HG03060 (cell line): ENCODE data around the gene CLIC4.
"Not testable (repeated sequence)": the region's sequence is repeated elsewhere in the genome, so short reads cannot be mapped to it uniquely, and the experiment has no call there.

Experiments
- ATAC-seq: cut with Tn5 transposase; IDR thresholded peaks from one replicate; pipeline ENCODE4 v1.9.1; 2021; ENCODE audit warnings: low read depth, moderate number of reproducible peaks; ENCODE audit not compliant: unreplicated experiment

The CLIC4 gene

DNA sequence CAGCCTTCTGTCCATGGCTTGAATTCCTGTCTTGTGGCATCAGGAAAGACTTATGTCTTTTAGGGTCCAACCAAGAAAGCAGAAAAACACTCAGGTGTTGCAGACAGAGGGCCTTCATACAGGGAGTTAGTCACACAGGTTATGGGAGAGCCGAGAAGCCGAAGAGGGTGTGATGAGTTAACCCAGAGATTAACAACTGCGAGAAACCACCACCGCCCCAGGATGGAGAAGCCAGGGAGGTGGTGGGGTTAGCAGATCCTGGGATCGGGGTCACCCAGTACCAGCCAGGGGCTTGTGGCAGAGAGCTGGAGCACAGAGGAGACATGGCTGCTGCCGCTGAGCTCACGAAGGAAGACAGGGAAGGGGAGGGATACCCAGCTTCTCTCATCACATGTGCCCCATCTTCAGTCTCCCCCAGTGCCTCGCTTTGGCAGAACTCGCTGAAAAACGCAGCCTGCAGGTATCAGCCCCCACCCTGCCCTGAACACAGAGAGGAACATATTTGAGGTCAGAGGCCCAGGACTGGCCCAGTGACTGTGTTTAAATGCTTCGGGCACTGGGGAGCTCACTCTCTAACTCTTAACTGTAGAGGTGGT, 126.2 kb downstream of the CLIC4 start:
- no peak for ATAC-seq

DNA sequence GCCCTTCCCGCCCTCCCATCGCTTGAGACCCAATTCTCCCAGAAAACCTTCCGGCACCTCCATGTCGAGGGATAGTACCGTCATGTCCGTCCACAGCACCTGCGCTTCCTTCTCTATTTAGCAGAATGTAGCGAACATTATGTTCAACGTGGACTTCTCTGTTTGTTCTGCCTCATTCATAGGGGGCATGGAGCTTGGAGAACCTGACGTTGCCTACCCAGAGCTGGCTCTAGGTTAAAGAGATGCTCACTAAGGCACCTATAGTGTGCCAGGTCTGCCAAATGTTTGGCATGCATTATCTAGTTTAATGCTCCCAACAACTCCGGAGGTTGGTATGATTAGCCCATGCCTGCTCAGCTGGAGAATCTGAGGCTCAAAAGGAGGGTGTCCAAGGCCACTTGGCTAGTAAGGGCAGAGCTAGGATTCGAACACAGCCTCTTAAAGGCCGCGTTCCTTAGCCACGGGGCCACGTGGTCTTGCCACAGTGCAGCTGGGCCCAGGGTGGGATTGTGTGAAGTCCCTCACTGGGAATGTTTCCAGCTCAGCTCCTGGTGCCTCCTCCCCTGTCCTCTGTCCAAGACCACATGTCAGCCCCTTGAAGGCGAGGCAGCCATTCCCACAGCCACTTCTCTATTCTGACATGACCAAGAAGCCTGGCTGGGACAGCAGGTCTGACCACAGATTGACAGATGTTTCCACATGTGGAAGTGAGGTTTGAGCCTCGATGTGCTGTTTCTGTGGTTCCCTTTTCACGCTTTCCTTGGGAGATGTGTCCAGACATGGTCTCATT, 127.0 kb downstream of the CLIC4 start:
- ATAC-seq: no peak

DNA sequence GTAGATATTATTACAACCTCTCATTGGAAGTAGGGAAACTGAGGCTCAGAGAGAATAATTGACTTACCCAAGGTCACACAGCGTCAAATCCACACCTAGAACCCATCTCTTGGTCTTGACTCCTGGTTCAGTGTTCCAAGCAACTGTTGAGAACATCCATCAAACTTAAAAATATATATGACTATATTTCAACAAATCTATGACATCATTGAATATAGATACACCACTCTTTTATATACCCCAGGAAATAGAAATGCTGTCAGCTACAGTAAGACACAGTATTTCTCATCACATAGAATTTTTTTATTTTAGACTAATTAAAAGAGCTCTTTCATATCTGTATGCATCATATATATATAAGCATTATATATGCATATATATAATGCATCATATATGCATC, 127.9 kb downstream of the CLIC4 start:
- ATAC-seq: no peak

DNA sequence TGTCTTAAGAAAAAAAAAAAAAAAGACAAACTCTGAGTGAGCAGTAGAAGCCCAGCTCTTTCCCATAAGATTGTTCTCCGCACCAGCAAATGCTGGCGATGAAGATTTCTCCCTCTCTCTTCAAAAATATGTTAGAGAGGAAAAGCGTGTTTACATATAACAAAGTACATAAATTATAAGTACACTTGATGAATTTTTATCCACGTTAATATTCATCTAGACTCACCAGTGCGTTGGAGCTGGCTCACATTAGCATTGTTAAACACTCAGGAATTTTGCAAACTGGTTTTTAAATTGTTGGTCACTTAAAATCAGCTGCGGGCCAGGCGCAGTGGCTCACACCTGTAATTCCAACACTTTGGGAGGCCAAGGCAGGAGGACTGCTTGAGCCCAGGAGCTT, 128.8 kb downstream of the CLIC4 start:
- no peak for ATAC-seq

DNA sequence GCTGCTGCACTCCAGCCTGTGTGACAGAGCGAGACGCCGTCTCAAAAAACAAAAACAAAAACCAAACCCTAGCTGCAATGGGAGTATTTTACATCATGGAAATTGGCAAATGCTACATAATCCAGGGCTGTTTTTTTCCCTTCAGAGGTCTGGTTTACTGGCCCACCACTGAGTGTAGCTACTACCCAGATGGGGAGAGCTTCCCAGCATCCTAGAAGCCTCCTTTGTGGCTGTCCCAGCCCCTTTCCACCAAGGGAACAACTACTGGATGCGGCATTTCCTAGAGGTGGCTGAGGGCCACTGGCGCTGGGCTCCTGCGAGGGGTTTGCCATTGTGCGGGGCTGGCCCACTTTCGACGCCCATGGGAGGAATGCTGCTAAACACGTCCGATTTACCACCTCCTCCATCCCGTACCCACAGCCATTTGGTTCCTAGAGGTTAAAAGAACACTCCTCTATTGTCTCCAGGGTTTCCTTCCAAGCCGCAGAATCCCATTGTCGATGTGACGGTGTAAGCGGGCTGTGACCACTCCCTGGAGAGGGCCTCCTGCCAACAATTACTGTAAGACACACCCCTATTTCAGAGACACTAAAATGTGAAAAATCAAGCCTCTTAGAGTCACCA, 129.5 kb downstream of the CLIC4 start:
- ATAC-seq: no peak

DNA sequence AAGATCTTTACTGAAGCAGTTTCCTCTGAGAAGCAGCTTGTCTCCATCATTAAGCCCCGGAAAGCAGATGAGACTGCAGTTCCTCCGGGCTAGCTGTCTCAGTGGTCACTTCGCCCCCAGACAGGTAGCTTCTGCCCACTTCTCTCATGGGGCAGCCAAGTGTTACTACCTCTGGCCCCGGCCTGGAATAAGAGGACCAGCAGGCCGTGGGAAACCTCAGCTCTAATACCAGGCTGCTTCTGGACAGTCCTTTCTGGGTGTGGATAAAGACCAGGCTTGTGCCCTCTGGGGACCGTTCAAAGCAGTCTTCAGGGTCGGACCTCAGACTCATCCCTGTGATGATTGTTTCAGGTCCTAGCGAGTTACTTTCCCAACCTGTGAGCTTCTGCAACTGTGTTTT, 130.0 kb downstream of the CLIC4 start:
- ATAC-seq: no peak

DNA sequence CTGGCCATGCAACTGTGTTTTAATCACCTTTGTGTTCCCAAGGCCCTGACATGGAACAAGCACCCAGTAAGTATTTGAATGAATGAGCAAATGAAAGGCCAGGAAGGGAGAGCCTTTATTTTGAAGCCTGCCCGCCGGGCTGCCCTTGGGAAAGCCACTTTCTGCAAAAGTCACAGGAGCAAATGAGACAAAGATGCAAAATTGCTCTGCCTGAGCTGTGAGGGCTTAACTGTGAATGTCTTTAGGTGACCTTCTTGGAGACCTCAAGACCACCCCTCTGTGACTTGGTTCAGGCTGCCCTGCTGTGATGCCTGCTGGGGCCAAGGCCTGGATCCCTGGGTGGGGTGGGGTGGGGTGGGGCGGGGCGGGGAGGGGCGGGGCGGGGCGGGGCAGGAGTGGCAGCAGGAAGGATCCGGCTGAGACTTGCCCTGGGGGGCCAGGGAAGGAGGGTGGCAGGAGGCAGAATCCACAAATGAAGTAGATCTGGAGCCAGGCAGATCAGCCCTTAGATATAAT, 130.8 kb downstream of the CLIC4 start:
- ATAC-seq: no peak

DNA sequence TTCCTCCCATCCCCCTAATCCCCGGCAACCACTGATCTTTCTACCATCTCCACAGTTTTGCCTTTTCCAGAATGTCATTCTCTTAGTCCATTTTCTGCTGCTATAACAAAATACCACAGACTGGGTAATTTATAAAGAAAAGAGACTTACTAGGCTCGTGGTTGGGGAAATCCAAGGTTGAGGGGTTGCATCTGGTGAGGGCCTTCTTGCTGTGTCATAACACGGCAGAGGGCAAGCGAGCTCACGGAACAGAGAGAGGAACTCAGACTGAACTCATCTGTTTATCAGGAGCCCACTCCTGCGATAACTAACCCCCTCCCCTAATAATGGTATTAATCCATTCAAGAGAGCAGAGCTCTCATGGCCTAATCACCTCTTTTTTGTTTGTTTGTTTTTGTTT, 132.8 kb downstream of the CLIC4 start:
- no peak for ATAC-seq

DNA sequence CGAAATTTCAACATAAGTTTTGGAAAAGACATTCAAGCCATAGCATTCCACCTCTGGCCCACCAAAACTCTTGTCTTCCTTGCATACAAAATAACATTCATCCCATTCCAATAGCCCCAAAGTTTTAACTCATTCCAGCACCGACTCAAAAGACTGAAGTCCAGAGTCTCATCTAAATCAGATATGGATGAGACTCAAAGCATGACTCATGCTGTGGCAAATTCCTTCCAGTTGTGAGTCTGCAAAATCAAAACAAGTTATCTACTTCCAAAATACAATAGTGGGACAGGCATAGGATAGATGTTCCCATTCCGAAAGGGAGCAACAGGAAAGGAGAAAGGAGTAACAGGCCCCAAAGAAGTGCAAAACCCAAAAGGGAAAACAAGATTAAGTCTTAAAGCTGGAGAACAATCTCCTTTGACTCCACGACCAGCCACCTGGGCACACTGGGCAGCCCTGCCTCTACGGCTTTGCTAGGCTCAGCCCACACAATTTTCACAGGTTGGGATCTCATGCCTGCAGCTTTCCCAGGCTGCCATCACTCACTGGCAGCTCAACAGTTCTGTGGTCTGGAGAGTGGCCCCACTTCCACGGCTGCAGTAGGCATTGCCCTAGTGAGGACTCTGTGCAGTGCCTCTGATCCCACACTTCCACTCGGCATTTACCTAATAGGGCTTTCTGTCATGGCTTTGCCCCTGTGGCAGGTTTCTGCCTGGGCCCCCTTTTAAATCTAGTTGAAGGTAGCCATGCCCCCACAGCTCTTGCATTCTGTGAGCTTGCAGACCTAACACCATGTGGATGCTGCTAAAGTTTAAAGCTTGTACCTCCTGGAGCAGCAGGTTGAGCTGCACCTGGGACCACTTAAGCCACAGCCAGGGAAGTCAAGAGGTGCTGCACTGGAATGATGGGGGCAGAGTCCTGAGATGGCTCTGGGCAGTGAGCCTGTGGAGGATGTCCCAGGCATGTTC, 133.8 kb downstream of the CLIC4 start:
- ATAC-seq: no peak

DNA sequence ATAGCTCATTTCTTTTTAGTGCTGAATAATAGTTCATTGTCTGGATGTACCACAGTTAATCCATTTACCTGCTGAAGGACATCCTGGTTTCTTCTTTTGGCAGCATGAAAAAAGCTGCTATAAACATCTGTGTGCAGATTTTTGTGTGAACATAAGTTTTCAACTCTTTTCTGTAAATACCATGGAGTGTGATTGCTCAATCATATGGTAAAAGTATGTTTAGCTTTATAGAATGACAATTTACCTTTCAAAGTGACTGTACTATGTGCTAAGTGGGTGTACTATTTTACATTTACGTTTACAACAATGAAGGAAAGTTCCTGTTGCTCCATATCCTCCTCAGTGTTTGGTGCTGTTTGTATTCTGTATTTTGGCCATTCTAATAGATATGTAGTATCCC, 135.8 kb downstream of the CLIC4 start:
- no peak for ATAC-seq

DNA sequence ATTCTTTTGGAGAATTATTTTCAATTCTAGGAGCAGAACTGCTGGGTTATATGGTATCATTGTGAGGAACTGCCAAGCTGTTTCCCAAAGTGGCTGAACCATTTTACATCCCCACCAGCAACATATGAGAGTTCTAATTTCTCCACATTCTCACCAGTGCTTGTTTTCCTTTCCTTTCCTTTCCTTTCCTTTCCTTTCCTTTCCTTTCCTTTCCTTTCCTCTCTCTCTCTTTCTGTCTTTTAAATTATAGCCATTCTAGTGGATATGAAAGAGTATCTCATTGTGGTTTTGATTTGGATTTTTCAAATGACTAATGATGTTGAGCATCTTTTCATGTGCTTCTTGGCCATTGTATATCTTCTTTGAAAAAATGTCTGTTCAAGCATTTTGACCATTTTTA, 139.5 kb downstream of the CLIC4 start:
- ATAC-seq: no peak

DNA sequence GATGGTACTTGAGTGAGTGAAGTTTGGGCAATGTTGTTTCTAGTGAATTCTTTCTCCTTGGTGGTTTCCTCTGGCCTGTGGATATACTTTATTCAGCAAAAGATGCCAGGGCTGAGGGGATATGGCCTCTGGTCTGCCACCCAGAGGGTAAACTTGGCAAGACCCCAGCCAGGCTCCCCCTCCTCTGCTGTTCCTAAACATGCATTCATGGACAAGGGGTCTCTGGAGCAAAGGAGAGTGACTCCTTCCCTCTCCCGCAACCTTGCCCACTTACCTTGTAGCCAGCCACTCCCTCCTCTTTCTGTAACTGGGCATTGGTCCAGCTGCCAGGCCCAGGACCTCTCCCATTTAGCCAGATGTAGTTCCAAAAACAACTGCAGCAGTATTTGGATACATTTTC, 141.0 kb downstream of the CLIC4 start:
- no peak for ATAC-seq

DNA sequence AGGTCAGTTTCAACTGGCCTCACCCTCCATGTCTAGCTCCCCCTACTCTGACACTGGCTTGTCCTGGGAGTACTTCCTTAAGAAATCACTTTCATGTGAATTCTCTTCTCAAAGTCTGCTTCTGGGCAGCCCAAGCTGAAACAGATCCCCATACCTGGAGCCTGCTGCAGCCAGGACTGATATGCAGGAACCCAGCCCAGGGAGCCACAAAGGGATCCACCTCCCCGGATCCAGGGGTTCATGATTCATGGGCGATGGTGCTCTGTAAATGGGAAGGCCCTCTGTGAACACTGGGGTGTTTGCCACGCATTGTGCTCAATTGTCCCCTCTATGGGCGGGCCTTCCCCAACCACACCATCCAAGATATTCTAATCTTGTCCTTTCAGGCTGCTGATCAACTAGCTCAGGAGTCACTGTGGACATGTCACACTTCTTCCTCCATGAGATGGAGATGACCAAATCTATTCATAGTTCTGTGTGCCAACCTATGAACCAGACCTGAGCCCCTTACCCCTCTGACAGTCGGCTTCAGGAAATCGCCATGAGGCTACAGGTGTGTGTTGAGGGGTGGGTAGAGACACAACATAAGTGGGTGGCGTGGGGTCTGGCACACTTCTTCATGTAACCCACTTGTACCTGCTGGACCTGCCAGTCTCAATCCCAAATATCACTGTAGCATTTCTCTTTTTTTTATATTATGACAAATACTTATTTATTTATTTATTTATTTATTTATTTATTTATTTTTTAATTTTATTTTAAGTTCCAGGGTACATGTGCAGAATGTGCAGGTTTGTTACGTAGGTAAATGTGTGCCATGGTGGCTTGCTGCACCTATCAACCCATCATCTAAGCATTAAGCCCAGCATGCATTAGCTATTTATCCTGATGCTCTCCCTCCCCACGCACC, 143.1 kb downstream of the CLIC4 start:
- no peak for ATAC-seq

DNA sequence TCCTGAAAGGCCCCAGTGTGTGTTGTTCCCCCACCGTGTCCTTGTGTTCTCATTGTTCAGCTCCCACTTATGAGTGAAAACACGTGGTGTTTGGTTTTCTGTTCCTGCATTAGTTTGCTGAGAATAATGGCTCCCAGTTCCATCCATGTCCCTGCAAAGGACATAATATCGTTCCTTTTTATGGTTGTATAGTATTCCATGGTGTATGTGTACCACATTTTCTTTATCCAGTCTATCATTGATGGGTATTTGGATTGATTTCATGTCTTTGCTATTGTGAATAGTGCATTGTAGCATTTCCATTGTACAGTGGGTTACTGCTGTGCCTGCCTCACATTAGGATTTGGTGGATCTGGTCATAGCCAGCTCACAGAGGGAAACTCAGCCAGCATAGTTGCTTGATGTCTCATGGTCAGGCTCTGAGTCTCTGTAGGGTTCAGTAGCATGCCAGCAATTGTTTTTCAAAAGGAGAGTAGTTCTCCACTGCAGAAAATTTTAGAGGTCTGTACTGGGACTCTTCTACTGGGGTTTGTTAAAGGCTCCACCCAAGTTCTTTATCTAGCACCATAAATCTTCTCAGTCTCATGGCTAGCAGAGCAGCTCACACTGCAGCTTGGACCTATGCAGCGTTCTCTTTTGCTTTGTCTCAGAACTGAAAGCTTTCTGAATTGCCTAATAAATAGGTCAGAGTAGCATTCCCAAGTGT, 143.9 kb downstream of the CLIC4 start:
- no peak for ATAC-seq

DNA sequence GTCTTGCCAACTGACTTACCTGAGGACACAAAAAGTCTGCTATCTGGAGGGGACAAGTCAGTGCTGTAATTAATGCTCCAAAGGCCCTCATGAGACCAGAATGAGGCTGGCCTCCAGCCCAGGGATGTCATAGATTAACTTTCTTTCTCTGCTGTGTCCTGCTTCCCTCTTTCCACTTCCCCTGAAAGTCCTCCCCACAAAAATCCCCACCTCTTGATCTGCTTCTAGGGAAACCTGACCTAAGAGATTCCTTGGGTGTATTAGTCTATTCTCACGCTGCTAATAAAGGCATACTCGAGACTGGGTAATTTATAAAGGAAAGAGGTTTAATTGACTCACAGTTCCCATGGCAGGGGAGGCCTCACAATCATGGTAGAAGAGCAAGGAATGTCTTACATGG, 145.6 kb downstream of the CLIC4 start:
- no peak for ATAC-seq

DNA sequence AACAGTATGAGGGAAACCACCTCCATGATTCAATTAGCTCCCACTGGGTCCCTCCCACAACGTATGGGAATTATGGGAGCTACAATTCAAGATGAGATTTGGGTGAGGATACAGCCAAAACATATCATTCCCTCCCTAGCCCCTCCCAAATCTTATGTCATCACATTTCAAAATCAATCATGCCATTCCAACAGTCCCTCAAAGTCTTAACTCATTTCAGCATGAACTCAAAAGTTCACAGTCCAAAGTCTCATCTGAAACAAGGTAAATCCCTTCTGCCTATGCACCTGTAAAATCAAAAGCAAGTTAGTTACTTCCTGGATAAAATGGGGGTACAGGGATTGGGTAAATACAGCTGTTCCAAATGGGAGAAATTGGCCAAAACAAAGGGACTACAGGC, 146.1 kb downstream of the CLIC4 start:
- not testable (repeated sequence) for ATAC-seq

DNA sequence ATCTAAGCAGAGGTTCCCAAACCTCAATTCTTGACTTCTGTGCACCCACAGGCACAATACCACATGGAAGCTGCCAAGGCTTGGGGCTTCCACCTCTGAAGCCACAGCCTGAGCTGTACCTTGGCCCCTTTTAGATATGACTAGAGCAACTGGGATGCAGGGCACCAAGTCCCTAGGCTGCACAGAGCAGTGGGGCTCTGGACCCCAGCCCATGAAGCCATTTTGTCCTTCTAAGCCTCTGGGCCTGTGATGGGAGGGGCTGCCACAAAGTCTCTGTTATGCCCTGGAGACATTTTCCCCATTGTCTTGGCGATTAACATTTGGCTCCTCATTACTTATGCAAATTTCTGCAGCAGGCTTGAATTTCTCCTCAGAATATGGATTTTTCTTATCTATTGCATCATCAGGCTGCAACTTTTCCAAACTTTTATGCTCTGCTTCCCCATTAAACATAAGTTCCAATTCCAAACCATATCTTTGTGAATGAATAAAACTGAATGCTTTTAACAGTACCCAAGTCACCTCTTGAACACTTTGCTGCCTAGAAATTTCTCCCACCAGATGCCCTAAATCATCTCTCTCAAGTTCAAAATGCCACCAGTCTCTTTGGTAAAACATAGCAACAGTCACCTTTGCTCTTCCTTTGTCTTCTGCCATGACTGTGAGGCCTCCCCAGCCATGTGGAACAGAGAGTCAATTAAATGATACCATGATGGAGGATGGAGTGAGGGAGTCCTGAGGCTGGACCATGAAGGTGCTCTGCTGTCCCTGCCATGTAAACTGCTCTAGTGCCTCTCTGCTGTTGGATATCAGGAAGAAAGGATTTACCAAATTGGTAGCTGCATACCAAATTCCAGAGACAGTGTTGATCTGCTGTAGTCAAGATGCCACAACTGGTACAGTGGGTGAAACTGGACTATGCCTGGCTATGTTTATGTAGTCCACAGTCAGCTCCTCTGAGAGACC, 147.2 kb downstream of the CLIC4 start:
- ATAC-seq: no peak

DNA sequence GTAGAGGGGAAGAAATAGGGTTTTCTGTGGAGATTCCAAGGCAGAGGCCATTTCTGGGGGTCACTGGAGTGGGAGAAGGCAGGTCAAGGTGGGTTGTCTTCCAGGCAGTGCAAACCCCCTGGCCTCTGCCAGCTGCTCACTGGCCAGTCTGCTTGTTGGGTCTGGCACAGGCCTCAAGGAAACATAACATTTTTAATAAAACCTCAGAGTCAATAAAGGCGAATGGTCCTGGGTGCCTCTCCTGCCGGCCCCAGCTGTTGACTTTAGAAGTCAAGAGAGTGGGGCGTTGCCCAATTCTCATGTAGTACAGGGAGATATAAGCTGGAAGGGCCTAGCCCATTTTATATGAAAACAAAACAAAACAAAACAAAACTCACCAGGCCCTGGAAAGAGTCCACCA, 148.2 kb downstream of the CLIC4 start:
- ATAC-seq: no peak
